A549 (cell line): ENCODE measurements around the gene RNU6-9. TPM values are rescaled to one million over a fixed set of nuclear protein-coding genes. Genes with fewer than 3 reads are reported as not detected.

Experiments
- ATAC-seq, 2 experiments: fragments of 200-7000 bp in 1 of 2; fragments of >200 bp in 1 of 2; cut with Nextera tagmentation in 1 of 2; cut with Tn5 transposase in 1 of 2; 3 replicates each; pipeline versions ENCODE4 v1.8.0 to v1.9.1; 2018 to 2020; ENCODE audit warnings: mild to moderate bottlenecking in 1 of 2, moderate library complexity in 1 of 2
- CTCF ChIA-PET: fragments of 300-600 bp; sonication (Branson Sonifier 250); formaldehyde crosslinking; extraction: SDS; loops from one replicate; lab custom pipeline; 2021; ENCODE audit warnings: antibody characterized with exemption, inconsistent platforms; lab: Yijun Ruan, JAX
- POLR2A ChIA-PET: fragments of 350-600 bp; formaldehyde crosslinking; extraction: SDS; loops from one replicate; lab custom pipeline; 2021; ENCODE audit warnings: antibody characterized with exemption, inconsistent platforms; lab: Yijun Ruan, JAX
- DNase-seq, 2 experiments: peaks; one replicate each; pipeline versions ENCODE4 v3.0.0 to v3.0.0-alpha.2; 2011 to 2016; ENCODE audit warnings: low read depth in 1 of 2, low spot score in 1 of 2
- FAIRE-seq: peaks from 2 replicates; lab custom pipeline; 2011; peaks lifted over from hg19 to GRCh38; lab: Jason Lieb, UNC
- H3K27ac ChIP-seq, 2 experiments: fragments of >200 bp; sonication (Bioruptor Twin); formaldehyde crosslinking; 3 replicates each; pipeline ENCODE4 v1.5.1; 2016 to 2017
- H3K4me1 ChIP-seq: fragments of >200 bp; sonication (Bioruptor Twin); formaldehyde crosslinking; 3 replicates; pipeline ENCODE4 v1.6.1; 2016
- H3K4me2 ChIP-seq: fragments of >200 bp; sonication (Bioruptor Twin); formaldehyde crosslinking; 3 replicates; pipeline ENCODE4 v1.6.1; 2016
- H3K4me3 ChIP-seq: fragments of >200 bp; sonication (Bioruptor Twin); formaldehyde crosslinking; 3 replicates; pipeline ENCODE4 v1.5.1; 2016
- H3K9me3 ChIP-seq: fragments of >200 bp; sonication (Bioruptor Twin); formaldehyde crosslinking; 3 replicates; pipeline ENCODE4 v1.6.1; 2016
- FOSL2 ChIP-seq, 2 experiments: fragments of 450-650 bp in 1 of 2; fragments of >200 bp in 1 of 2; sonication (Bioruptor Twin) in 1 of 2; formaldehyde crosslinking; IDR thresholded peaks; 2 replicates each; pipeline versions ENCODE4 v1.5.0 to v1.6.1; 2016 to 2020; ENCODE audit warnings: mild to moderate bottlenecking in 1 of 2, moderate library complexity in 1 of 2
- FOXS1 ChIP-seq: fragments of 250-450 bp; sonication (Bioruptor Pico); IDR thresholded peaks from 2 replicates; pipeline ENCODE4 v1.5.0; 2020; ENCODE audit warnings: mild to moderate bottlenecking, moderate library complexity
- HDAC2 ChIP-seq: fragments of 200-600 bp; sonication (generic); IDR thresholded peaks from 2 replicates; pipeline ENCODE4 v1.6.1; 2016
- HEYL ChIP-seq: fragments of 250-450 bp; sonication (Bioruptor Pico); IDR thresholded peaks from 2 replicates; pipeline ENCODE4 v1.8.0; 2021; ENCODE audit warnings: mild to moderate bottlenecking, moderate library complexity
- HOXA7 ChIP-seq: fragments of 250-450 bp; sonication (Bioruptor Pico); IDR thresholded peaks from 2 replicates; pipeline ENCODE4 v1.5.0; 2020; ENCODE audit warnings: mild to moderate bottlenecking, moderate library complexity
- HOXB13 ChIP-seq: fragments of 250-450 bp; sonication (Bioruptor Pico); IDR thresholded peaks from 2 replicates; pipeline ENCODE4 v1.5.0; 2020; ENCODE audit warnings: low read depth, mild to moderate bottlenecking, moderate library complexity
- HOXB5 ChIP-seq: fragments of 250-450 bp; sonication (Bioruptor Pico); IDR thresholded peaks from 2 replicates; pipeline ENCODE4 v1.5.0; 2020; ENCODE audit warnings: mild to moderate bottlenecking, moderate library complexity
- JUN ChIP-seq, 2 experiments: fragments of >200 bp; sonication (Bioruptor Twin); formaldehyde crosslinking; IDR thresholded peaks; 2 replicates in 1 of 2; 3 replicates in 1 of 2; pipeline ENCODE4 v1.6.1; 2016 to 2017
- KDM1A ChIP-seq: fragments of 200-600 bp; sonication (generic); IDR thresholded peaks from 2 replicates; pipeline ENCODE4 v1.6.1; 2016; ENCODE audit warnings: low read depth, mild to moderate bottlenecking
- KDM5A ChIP-seq: fragments of 200-600 bp; sonication (generic); IDR thresholded peaks from 2 replicates; pipeline ENCODE4 v1.6.1; 2016; ENCODE audit warnings: antibody characterized with exemption, mild to moderate bottlenecking
- MAZ ChIP-seq: fragments of 150-350 bp; IDR thresholded peaks from 2 replicates; pipeline ENCODE4 v1.6.1; 2014; ENCODE audit warnings: antibody characterized with exemption, low read depth, low read length, borderline replicate concordance
- MYC ChIP-seq: IDR thresholded peaks from 2 replicates; pipeline ENCODE4 v1.6.1; 2012; ENCODE audit warnings: mild to moderate bottlenecking, inconsistent platforms, low read length, improper control_type of control experiment, borderline replicate concordance
- POLR2A ChIP-seq: IDR thresholded peaks from 2 replicates; pipeline ENCODE4 v1.6.1; 2012; ENCODE audit warnings: mild to moderate bottlenecking, low read length
- RFX5 ChIP-seq: fragments of 450-650 bp; IDR thresholded peaks from 2 replicates; pipeline ENCODE4 v1.7.1; 2014; ENCODE audit warnings: antibody characterized with exemption, mild to moderate bottlenecking, moderate library complexity
- RNF2 ChIP-seq: fragments of 200-600 bp; sonication (generic); IDR thresholded peaks from 2 replicates; pipeline ENCODE4 v1.6.1; 2016; ENCODE audit warnings: low read depth, mild to moderate bottlenecking, antibody characterized with exemption, moderate library complexity, borderline replicate concordance
- SREBF2 ChIP-seq: fragments of 450-650 bp; IDR thresholded peaks from 2 replicates; pipeline ENCODE4 v1.6.1; 2014; ENCODE audit warnings: mild to moderate bottlenecking, moderate library complexity
- TFCP2L1 ChIP-seq: fragments of 250-450 bp; sonication (Bioruptor Pico); IDR thresholded peaks from 2 replicates; pipeline ENCODE4 v1.5.0; 2021; ENCODE audit warnings: mild to moderate bottlenecking
- ZFP36 ChIP-seq: fragments of 450-650 bp; IDR thresholded peaks from 2 replicates; pipeline ENCODE4 v1.6.1; 2014; ENCODE audit warnings: borderline replicate concordance; ENCODE audit not compliant: partially characterized antibody
- WGBS: methylation state at CpG from one replicate; pipeline ENCODE4 v1.1.6; 2017; ENCODE audit errors: missing lambda C conversion rate; 5-methylcytosine and 5-hydroxymethylcytosine counted together
- polyA plus RNA-seq, 4 experiments: library from polyadenylated mRNA; depleted of rRNA in 3 of 4; stranded (reverse); fragments of >200 nt; fragmentation: RNase III in 1 of 4; extraction: RNeasy Plus Mini Kit Qiagen cat#74134 plus additional on column Dnase treatment in 1 of 4; gene quantifications; 2 replicates in 3 of 4; 3 replicates in 1 of 4; pipeline ENCODE4 v1.2.3, GENCODE V29; 2011 to 2017
- TF ChIP-seq, protein P1 (sequence below): fragments of 250-450 bp; sonication (Bioruptor Pico); IDR thresholded peaks from 2 replicates; pipeline ENCODE4 v1.5.0; 2021; ENCODE audit warnings: mild to moderate bottlenecking, moderate library complexity, borderline replicate concordance
- TF ChIP-seq, protein P2 (sequence below): fragments of 450-650 bp; IDR thresholded peaks from 2 replicates; pipeline ENCODE4 v1.6.1; 2014; ENCODE audit warnings: antibody characterized with exemption
- TF ChIP-seq, protein P3 (sequence below): fragments of >200 bp; sonication (Bioruptor Twin); formaldehyde crosslinking; IDR thresholded peaks from 3 replicates; pipeline ENCODE4 v1.5.1; 2016
- TF ChIP-seq, protein P4 (sequence below): fragments of 150-350 bp; IDR thresholded peaks from 2 replicates; pipeline ENCODE4 v1.6.1; 2014; ENCODE audit warnings: low read depth, mild to moderate bottlenecking, low read length
- TF ChIP-seq, protein P5 (sequence below): fragments of >200 bp; sonication (Bioruptor Twin); formaldehyde crosslinking; IDR thresholded peaks from 2 replicates; pipeline ENCODE4 v1.6.1; 2016

Gene RNU6-9
- polyA plus RNA-seq, 2 of the 4 experiments (the other 2 are of a cell fraction): not detected

DNA sequence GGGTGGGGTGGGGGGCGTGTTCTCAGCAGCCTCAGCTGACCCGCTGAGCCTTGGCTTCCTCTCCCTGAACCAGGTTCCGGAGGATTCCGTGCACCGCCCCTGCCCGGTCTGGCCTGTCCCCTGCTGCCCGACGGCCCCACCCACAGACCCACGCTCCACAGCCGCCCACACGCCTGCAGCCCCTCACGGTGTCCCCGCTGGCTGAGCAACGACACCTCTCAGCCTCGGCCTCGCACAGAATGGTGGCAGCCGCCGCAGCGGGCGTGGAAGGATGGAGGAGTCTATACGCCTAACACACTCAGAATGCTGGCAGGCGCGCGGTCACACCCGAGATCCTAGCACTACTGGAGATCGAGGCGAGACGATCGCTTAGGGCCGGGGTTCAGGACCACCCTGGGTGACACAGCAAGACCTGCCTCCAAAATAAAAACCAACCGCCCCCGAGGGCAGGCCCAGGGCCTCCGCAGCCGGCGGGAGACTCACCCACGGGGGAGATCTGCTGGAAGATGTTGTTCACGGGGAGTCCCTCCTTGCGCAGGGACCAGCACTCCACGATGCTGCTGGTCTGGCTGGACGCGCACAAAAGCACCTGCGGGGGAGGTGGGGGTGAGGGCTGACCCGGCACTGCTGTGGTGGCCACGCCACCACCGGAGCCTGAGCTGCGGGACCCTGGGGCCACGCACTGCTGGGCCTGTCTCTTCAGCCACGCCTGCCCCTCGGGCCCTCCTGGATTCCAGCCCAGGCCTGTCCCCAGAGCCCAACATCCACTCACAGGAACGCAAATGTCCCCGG lies 8.7 kb upstream of the RNU6-9 start:
- TF ChIP-seq KDM1A (no peak), ZFP36 (no peak), TFCP2L1 (CRISPR knock-in tag) (no peak)
- TF ChIP-seq, protein P1, sequence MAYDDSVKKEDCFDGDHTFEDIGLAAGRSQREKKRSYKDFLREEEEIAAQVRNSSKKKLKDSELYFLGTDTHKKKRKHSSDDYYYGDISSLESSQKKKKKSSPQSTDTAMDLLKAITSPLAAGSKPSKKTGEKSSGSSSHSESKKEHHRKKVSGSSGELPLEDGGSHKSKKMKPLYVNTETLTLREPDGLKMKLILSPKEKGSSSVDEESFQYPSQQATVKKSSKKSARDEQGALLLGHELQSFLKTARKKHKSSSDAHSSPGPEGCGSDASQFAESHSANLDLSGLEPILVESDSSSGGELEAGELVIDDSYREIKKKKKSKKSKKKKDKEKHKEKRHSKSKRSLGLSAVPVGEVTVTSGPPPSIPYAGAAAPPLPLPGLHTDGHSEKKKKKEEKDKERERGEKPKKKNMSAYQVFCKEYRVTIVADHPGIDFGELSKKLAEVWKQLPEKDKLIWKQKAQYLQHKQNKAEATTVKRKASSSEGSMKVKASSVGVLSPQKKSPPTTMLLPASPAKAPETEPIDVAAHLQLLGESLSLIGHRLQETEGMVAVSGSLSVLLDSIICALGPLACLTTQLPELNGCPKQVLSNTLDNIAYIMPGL (CRISPR knock-in tag): no peak
- TF ChIP-seq, all 56 proteins: peak for 0
- no peak overlapping the region for H3K4me3 ChIP-seq
- ATAC-seq (no peak), FAIRE-seq (no peak), DNase-seq (no peak)
- no peaks in the 10 kb centered on the region for H3K4me1 ChIP-seq
- CTCF ChIA-PET: no interaction called here
- no peak overlapping the region for H3K4me2 ChIP-seq
- no peaks in the 10 kb centered on the region for H3K9me3 ChIP-seq
- POLR2A ChIA-PET: no interaction called here
- 95% methylated on average over 27 of the region's 51 CpGs for WGBS
- no peak overlapping the region for H3K27ac ChIP-seq

DNA sequence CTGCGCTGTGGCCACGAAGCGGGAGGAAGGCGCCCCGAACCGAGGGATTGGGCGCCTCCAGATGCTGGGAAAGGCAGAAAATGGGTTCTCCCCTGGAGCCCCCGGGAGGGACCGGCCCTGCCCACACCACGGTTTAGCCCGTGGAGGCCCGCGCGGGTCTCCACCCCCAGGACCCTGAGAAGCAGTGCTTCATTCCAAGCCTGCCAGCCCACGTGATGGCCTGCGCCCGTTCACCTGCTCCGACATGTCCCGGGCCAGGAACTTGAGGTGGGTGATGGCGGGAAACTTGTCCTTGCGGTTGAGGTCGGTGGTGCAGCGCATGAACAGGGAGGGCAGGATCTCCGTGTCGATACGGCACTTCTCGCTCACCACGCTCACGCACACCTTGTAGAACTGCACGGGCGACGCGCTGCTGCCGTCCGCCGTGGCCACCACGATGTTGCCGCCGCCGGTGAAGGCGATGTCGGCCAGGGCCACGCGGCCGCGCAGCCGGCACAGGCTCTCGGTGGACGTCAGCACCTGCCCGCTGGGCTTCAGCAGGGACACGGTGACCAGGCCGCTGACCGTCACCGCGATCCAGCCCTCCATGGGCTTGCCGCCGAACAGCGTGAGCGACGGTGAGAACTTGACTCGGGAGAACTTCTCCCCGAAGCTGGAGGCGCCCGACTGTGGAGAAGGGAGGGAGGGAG lies 7.6 kb upstream of the RNU6-9 start:
- DNase-seq: no peak
- H3K4me3 ChIP-seq: no peak overlapping the region
- CTCF ChIA-PET: no interaction called here
- no peak for ATAC-seq
- H3K4me1 ChIP-seq: no peaks in the 10 kb centered on the region
- TF ChIP-seq FOXS1 (CRISPR knock-in tag) (no peak), MAZ (no peak), HOXB13 (CRISPR knock-in tag) (no peak), JUN (IDR thresholded peaks at IDR 0.05) (no peak), HOXB5 (CRISPR knock-in tag) (no peak), FOSL2 (IDR thresholded peaks at IDR 0.05) (no peak), FOSL2 (CRISPR knock-in tag; IDR thresholded peaks at IDR 0.05) (no peak), HEYL (CRISPR knock-in tag) (no peak), MYC (no peak)
- TF ChIP-seq, protein P2, sequence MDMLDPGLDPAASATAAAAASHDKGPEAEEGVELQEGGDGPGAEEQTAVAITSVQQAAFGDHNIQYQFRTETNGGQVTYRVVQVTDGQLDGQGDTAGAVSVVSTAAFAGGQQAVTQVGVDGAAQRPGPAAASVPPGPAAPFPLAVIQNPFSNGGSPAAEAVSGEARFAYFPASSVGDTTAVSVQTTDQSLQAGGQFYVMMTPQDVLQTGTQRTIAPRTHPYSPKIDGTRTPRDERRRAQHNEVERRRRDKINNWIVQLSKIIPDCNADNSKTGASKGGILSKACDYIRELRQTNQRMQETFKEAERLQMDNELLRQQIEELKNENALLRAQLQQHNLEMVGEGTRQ: no peak
- TF ChIP-seq, protein P3, sequence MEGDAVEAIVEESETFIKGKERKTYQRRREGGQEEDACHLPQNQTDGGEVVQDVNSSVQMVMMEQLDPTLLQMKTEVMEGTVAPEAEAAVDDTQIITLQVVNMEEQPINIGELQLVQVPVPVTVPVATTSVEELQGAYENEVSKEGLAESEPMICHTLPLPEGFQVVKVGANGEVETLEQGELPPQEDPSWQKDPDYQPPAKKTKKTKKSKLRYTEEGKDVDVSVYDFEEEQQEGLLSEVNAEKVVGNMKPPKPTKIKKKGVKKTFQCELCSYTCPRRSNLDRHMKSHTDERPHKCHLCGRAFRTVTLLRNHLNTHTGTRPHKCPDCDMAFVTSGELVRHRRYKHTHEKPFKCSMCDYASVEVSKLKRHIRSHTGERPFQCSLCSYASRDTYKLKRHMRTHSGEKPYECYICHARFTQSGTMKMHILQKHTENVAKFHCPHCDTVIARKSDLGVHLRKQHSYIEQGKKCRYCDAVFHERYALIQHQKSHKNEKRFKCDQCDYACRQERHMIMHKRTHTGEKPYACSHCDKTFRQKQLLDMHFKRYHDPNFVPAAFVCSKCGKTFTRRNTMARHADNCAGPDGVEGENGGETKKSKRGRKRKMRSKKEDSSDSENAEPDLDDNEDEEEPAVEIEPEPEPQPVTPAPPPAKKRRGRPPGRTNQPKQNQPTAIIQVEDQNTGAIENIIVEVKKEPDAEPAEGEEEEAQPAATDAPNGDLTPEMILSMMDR: no peak
- WGBS: 96% methylated on average over 40 of the region's 64 CpGs
- POLR2A ChIA-PET: no interaction called here
- H3K4me2 ChIP-seq: no peak overlapping the region
- no peak overlapping the region for H3K27ac ChIP-seq
- no peaks in the 10 kb centered on the region for H3K9me3 ChIP-seq
- no peak for FAIRE-seq

DNA sequence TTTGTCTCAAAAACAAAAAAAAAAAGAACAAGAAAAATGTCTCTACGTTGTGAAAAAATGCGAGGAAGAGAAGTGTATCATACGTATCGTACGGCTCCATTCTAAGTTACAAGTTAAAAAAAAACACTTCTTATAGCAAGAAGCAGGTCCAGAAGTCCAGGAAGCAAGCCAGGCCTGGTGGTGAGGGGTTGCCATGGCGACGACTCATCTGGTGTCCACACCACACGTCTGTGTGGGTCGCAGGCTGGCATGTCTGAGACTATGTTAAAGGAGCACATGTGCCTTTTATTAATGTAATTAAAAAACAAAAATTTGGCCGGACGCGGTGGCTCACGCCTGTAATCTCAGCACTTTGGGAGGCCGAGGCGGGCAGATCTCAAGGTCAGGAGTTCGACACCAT lies 6.2 kb upstream of the RNU6-9 start:
- 87% methylated on average over 16 of the region's 16 CpGs for WGBS
- FAIRE-seq (no peak), DNase-seq (no peak), ATAC-seq (no peak)
- ChIA-PET CTCF (interaction anchor here (1.5 kb wide), 1 partner anchor 31 kb away, joined by 3 read pairs; no protein-coding TSS in a partner anchor), POLR2A (no interaction called here)
- Histone ChIP-seq H3K27ac (no peak overlapping the region), H3K4me2 (no peak overlapping the region), H3K9me3 (no peaks in the 10 kb centered on the region), H3K4me1 (no peaks in the 10 kb centered on the region), H3K4me3 (no peak overlapping the region)
- TF ChIP-seq RNF2 (no peak), FOXS1 (CRISPR knock-in tag) (no peak), SREBF2 (no peak), HOXB13 (CRISPR knock-in tag) (no peak), HDAC2 (no peak), RFX5 (no peak), KDM5A (no peak), MYC (no peak), HOXA7 (CRISPR knock-in tag) (no peak), POLR2A (no peak)
- TF ChIP-seq, protein P4, sequence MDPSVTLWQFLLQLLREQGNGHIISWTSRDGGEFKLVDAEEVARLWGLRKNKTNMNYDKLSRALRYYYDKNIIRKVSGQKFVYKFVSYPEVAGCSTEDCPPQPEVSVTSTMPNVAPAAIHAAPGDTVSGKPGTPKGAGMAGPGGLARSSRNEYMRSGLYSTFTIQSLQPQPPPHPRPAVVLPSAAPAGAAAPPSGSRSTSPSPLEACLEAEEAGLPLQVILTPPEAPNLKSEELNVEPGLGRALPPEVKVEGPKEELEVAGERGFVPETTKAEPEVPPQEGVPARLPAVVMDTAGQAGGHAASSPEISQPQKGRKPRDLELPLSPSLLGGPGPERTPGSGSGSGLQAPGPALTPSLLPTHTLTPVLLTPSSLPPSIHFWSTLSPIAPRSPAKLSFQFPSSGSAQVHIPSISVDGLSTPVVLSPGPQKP: no peak
- TF ChIP-seq, protein P5, sequence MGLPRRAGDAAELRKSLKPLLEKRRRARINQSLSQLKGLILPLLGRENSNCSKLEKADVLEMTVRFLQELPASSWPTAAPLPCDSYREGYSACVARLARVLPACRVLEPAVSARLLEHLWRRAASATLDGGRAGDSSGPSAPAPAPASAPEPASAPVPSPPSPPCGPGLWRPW: no peak
- TF ChIP-seq, protein P3: no peak
